NOMO-1 treated with DMSO at 0.1 percent for 48 hours (cell line): Measurements from ENCODE around the gene COL9A3.
"Not testable (repeated sequence)": the region's sequence is repeated elsewhere in the genome, so short reads cannot be mapped to it uniquely, and the experiment has no call there.

ENCODE experiments used
- DNase-seq: peaks from one replicate; lab custom pipeline; 2025; ENCODE audit not compliant: unreplicated experiment; lab: John Stamatoyannopoulos, UW

COL9A3 gene

DNA sequence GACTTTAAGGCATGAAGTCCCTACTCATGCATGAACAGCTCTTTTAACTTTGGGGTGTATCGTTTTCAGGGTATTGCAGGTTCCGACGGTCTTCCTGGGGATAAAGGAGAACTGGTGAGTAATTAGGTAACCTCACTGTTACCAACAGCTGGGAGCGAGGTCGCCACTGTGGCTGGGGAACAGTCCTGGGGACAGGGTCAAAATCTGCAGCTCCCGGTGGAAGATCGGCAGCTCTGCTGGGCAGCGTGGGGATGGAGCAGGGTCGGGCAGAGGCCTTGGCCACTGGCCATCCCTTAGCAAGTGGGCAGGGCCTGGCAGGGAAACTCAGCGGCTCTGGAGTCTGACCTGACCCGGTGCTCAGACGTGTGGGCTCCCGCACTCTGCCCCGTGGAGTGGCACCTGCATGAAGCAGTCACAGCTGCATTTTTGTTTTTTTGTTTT is 16.1 kb downstream of the COL9A3 start:
- peak; percentile 86 for DNase-seq

DNA sequence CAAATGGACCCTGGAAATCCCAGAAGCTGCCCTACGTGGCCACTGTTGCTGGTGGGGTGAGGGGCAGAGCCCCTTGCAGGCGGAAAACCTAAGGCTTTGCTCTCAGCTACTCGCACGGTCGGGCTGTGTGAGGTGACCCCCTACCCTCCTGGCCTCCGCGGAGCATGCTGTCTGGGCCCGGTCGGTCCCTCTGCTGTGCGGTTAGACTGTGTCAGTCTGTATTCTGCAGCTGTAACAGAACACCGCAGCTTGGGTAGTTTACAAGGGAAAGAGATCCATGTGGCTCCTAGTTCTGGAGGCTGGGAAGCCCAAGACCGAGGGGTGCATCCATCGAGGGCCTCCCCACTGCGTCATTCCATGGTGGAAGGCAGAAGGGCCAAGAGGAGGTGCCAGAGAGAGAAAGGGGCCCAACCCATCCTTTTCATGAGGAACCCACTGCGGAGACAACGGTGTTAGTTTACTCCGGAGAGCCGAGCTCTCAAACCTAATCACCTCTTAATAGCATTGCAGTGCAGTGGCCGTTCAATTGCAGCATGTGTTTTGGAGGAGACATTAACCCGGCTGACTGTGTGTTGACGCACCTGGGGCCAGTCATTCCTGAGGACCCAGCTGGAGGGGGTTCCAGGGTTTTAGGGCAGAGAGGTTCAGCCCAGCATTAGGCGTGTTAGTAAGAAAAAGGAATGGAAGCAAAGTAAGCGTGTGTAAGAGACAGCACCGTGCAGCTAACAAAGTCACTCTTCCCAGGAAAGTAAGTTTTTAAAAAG is 18.3 kb downstream of the COL9A3 start:
- DNase-seq, result no peak

DNA sequence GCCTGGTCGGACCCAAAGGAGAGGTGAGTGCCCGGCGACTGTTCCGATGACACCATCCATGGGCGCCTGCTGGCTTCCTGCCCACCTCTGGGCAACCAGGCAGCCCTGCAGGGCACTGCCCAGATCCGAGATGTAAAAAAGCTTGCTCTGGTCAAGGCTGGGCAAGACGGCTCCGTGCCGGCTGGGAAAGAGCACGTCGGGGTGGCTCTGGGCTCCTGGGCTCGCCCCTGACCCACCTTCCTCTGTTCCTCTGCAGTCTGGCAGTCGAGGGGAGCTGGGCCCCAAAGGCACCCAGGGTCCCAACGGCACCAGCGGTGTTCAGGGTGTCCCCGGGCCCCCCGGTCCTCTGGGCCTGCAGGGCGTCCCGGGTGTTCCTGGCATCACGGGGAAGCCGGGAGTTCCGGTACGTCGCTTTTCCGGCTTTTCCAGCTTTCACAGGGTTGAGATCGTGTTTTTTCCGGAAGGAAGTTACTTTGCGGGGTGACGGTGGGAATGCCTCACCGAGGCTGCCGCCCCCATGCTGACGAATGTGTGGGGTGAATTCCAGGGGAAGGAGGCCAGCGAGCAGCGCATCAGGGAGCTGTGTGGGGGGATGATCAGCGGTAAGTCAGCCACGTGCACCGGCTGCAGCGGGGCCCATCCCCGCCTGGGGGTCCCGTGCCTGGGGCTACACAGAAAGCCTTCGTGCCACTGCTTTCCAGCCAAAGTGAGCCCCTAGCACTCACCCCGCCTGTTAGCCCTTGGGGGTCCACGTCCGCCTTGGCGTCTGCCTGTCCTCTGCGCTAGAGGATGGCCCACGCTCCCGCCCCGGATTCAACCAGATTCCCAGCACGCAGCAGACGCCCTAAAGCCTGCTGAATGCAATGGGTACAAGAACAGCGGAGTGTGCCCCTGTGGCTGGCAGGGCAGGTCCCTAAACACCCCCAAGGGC is 19.3 kb downstream of the COL9A3 start:
- DNase-seq, result no peak

DNA sequence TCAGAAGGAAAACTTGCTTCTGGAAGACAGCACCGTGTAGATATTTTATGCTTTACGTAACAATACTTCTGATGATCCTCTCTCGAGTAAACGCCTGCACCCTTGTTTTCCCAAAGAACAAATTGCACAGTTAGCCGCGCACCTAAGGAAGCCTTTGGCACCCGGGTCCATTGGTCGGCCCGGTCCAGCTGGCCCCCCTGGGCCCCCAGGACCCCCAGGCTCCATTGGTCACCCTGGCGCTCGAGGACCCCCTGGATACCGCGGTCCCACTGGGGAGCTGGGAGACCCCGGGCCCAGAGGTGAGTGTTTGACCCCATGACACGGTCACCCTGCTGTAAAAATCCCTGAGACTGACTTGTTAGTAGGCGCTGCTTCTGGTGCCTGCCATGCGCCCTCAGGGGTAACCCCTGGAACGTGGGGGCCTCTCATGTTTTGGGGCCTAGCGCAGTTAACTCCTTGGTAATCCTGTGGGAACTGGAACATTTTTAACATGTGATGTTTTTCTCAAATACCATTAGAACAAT is 20.2 kb downstream of the COL9A3 start:
- DNase-seq, result no peak

DNA sequence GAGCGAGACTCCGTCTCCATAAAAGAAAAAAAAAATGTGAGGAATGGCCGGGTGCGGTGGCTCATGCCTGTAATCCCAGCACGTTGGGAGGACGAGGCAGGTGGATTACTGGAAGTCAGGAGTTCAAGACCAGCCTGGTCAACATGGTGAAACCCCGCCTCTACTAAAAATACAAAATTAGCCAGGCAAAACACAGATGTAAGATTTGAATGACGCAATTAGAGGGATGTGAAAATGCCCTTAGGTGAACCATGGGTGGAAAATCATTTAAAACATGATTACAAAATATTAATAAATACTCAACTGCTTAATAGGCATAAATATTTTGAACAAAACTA is 20.9 kb downstream of the COL9A3 start:
- peak; percentile 74 for DNase-seq

DNA sequence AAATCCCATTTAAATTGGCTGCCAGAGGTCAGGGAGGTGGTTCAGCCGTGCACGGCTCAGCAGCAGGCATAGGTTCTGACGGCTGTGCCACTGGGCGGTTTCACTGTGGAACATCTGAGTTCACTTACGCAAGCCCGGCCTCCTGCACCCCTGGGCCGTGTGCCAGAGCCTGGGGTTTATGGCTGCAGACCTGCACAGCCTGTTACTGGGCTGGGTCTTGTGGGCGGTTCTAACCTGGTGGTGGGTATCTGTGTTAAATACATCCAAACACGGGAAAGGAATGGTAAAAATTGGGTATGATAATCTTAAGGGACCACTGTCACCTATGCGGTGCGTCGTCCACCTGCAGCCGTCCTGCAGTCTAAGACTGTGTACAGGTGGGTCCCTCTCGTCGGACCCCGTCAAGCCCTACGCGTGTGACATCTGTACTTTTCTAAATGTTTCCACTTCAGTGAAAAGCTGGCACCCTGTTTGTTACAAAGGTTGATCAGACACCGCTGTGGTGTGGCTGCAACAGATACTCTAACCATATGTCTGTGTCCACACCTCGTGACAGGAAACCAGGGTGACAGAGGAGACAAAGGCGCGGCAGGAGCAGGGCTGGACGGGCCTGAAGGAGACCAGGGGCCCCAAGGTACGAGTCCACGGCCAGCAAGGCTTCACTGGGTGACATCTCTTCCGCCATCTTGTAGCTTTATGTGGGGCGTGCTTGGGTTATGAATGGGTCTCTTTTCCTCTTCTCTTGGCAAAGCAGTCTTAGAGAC is 21.5 kb downstream of the COL9A3 start:
- peak; percentile 79 for DNase-seq

DNA sequence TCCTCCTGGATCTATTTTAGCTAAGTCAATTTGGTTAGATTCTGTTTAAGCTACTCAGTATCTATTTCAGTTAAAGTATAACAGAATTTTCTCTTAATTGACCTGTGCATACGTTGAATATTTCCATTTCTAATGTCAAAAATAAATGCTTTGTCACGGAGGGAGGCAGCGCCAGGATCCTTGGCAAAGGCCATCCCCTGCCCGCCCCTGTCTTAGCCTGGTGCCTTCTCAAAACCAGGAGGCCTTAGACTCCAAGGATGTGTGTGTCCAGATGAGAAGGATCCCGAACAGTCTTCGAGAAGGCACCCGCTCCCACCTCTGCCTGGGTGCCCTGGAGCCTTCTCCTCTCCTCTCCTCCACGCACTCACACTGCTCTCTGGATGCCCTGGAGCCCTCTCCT is 22.4 kb downstream of the COL9A3 start:
- DNase-seq, result no peak

DNA sequence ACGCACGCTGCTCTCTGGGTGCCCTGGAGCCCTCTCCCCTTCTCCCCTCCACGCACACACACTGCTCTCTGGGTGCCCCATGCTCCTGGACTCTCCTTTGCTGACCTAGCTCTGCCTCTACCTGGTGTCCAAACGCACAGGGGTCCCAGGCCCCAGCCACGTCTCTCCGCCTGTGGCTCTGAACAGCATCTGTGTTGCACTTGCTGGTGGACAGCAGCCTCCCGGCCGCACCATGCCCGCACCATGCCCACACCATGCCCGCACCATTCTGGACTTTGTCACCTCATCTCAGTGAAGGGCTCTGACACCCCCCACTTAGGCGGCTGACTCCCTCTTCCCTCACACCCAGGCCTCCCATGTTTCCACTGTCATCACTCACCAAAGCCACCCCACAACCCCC is 23.0 kb downstream of the COL9A3 start:
- no peak for DNase-seq

DNA sequence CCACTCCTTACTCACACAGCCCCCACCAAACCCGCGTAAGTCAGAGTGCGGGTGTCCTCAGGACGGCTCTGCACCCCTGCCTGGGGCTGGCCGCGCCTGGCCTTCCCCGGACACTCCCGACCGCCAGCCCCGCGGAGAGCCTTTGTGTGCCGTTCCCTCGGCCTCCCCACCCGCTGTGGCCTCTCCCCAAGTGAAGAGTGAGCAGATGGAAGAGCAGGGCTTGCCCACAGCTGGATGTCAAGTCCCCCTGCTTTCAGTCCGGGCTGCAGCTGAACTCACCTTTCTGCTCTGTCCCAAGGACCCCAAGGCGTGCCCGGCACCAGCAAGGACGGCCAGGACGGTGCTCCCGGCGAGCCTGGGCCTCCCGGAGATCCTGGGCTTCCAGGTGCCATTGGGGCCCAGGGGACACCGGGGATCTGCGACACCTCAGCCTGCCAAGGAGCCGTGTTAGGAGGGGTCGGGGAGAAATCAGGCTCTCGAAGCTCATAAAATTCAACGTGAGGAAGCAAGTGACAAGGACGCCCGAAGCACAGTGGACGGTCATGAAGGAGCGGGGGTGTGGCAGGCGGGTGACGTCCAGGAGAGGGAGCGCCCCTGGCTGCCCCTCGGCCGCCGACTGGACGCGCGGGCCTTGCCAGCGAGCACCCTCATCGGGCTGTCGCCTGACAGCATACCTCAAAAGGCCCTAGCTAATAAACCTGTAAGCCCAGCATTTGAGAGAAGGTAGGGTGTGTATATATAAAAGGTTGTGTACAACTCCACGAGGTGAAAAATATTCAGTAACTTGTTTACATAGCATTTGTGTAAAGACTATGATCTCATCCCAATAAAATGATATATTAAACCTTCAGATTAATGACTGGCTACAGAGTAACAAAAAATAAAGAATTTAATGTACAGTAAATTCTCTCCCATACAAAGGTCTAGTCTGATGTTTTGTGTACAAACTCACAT is 23.7 kb downstream of the COL9A3 start:
- no peak for DNase-seq

DNA sequence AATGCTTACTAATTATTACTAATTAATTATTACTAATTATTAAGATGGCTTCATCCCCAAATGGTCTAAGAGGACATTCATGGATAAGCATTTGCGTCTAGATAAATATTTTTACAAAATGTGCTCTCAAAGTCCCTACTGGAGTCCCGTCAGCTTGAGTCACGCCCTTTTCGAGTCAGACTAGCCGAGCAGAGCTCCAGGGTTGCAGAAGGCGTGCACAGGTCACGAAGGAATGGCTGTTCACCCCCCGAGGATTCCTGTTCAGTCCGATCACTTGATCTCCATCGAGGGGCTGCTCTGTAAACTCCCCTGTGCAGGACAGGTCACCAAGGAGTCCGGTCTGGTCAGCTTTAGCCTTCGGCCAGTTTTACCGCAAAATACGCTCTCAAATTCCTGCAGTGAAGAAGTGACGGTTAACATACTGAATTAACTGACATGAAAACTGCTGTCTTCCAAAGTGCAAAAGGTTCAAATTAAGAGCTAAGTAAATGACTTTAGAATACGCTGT is 24.9 kb downstream of the COL9A3 start:
- DNase-seq, result no peak

DNA sequence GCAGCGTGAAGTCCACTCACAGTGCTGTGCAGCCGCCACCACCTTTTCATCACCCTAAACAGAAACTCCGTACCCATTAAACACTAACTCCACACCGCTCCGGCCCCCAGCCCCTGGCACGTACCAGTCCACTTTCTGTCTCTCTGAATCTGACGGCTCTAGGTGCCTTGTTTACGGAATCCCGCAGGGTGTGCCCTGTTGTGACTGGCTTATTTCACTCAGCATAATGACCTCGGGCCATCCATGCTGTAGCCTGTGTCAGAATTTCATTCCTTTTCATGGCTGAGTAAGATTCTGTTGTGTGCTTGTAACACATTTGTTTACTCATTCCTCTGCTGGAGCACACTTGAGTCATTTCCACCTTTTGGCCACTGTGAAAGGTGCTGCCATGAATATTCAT is 26.8 kb downstream of the COL9A3 start:
- DNase-seq, result no peak

DNA sequence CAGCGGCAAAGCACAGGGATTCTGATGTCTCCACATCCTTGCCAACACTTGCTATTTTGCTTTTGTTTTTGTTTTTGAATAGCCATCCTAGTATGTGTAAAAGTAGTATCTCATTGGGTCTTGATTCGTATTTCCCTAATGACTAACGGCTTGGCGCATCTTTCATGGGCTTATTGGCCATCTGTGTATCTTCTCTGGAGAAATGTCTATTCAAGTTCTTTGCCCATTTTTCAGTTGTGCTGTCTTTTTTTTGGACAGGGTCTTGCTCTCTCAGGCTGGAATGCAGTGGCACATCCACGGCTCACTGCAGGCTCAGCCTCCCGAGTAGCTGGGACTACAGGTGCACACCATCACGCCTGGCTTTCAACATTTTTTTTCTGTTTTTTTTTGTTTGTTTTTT is 27.3 kb downstream of the COL9A3 start:
- no peak for DNase-seq

DNA sequence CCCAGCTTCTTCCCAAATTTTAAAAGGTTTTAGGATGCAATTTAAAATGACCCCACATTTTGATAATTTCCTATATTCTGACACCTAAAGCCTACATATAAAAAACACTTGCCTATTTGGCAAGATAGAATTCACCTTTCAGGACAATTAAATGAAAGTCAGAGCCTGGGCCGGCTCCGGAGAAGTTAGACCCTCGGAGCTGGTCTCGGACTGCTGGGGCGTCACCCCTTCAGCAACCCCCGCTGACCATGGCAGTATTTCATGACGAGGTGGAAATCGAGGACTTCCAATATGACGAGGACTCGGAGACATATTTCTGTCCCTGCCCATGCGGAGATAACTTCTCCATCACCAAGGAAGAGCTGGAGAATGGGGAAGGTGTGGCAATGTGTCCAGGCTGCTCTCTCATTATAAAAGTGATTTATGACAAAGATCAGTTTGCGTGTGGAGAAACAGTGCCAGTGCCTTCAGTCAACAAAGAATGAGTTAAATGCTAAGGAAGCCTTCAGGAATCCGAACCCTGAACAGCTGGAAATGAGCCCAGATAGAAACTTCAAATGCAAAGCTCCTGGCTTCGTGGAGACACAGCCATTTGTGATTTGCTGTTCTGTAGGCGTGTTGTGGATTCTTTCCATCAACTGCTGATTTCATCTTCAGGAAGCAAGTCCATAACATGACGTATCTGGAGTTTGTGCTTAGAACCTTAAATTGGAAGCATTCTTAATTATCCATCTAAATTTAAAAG is 28.7 kb downstream of the COL9A3 start:
- no peak for DNase-seq

DNA sequence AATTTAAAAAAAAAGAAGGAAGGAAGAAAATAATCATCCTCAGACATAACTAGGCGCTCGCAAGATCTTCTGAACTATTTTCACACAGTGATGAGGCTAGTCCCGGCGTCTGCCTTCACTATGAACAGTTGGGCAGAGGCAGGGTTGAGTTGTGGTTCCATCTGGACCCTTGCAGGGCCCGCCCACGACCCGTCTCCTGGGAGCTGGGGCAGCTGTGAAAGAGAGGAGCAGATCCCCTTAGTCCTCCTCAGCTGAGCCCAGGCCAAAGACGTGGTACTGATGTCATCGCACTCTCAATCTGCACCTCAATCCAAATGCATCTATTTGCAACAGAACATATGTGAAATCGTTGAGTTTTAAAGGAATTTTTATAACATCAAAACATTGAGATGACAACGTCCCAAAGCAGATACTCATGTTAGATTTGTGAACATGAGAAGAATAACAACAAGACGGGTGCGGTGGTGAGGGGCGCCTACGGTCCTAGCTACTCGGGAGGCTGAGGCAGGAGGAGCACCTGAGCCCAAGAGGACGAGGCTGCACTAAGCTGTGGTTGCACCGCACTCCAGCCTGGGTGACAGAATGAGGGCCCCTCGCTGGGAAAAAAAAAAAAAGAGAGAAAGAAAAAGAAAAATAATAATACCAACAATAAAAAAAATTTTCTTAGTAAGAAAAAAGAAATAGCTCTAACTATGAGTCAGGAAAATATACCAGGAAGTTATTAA is 29.5 kb downstream of the COL9A3 start:
- no peak for DNase-seq

DNA sequence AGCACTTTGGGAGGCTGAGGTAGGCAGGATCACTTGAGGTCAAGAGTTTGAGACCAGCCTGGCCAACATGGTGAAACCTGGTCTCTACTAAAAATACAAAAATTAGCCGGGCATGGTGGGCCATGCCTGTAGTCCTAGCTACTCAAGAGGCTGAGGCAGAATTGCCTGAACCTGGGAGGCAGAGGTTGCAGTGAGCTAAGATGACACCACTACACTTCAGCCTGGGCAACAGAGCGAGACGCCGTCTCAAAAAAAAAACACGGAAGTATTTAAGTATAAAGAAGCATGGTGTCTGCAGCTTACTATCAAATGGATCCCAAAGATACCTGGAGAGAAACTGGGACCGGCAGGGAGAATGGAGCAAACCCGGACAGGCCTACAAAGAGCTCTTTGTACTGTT is 32.1 kb downstream of the COL9A3 start:
- not testable (repeated sequence) for DNase-seq

DNA sequence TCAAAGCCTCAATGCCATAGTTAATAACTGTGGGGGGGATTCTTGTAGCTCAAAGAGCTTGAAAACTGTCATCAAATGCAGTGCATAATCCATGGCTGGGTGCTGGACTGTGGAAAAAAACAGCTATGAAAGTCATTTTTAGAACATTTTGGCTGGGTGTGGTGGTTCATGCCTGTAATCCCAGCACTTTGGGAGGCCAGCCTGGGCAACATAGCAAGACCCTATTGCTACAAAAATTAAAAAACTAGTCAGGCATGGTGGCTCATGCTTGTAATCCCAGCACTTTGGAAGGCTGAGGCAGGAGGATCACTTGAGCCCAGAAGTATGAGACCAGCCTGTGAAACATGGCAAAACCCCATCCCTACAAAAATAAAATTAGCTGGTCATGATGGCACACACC is 32.6 kb downstream of the COL9A3 start:
- no peak for DNase-seq

DNA sequence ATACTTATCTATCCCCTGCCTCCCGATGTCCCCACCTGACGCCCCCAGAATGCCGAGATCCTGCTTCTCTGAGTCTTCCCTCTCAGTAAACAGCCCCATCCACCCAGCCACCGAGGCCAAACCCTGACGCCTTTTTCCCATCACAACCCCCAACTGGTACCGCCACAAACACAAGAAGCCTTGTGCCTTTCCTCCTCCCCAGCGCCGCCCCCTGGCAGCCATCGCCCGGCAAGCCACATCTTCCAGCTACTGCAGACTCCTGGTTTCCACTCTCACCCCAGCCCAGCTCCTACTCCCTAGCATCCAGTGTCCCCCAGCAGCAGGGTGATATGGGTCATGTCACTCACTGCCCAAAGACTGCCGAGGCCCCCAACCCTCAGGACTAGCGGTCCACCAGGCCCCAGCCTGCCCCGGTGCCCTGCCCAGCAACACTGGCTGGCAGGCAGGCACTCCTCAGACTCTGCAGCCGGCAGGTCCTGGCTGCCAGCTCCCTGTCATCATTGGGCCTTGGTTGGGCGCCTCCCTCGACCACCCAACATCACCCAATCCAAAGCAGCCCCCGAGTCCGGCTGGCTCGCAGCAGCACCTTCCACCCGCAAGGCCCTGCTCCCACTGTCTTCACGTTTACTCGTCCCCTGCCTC is 33.6 kb downstream of the COL9A3 start:
- no peak for DNase-seq

DNA sequence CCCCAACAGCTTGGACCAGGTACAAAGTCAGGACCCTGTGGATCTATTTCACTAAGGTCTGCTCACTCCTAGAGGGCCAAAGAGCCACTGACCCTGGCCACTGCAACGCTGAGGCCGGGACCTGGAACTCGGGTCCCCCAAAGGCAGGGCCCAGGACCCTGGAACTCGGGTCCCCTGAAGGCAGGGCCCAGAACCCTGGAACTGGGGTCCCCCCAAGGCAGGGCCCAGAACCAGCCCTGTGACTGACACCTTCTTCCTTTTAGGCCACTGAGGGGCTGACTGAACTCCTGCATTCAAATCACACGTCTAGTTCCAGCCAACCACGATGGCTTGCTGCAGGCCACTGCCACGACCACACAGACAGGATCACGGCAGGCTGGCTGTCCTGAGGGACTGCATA is 35.3 kb downstream of the COL9A3 start:
- no peak for DNase-seq
